HEK293 (cell line): ENCODE measurements around the gene MGAT5B.

Experiments
- KLF1 ChIP-seq: fragments of 450-650 bp; formaldehyde crosslinking; IDR thresholded peaks from 2 replicates; pipeline ENCODE4 v1.5.1; 2016; ENCODE audit warnings: missing biosample characterization, missing genetic modification characterization
- KLF16 ChIP-seq: fragments of 450-650 bp; formaldehyde crosslinking; IDR thresholded peaks from 2 replicates; pipeline ENCODE4 v1.5.1; 2017; ENCODE audit warnings: missing biosample characterization, missing genetic modification characterization
- KLF8 ChIP-seq: fragments of 450-650 bp; formaldehyde crosslinking; IDR thresholded peaks from 2 replicates; pipeline ENCODE4 v1.5.1; 2016; ENCODE audit warnings: missing biosample characterization, missing genetic modification characterization
- SP7 ChIP-seq: fragments of 450-650 bp; formaldehyde crosslinking; IDR thresholded peaks from 2 replicates; pipeline ENCODE4 v1.5.1; 2016; ENCODE audit warnings: missing biosample characterization, missing genetic modification characterization
- ZBTB1 ChIP-seq: fragments of 450-650 bp; formaldehyde crosslinking; IDR thresholded peaks from 2 replicates; pipeline ENCODE4 v1.5.1; 2016; ENCODE audit warnings: missing biosample characterization, missing genetic modification characterization
- ZBTB11 ChIP-seq: fragments of 450-650 bp; formaldehyde crosslinking; conservative IDR thresholded peaks from 2 replicates; pipeline ENCODE4 v1.5.1; 2016; ENCODE audit warnings: low read depth, missing biosample characterization, missing genetic modification characterization
- ZFP37 ChIP-seq: fragments of 450-650 bp; formaldehyde crosslinking; IDR thresholded peaks from 2 replicates; pipeline ENCODE4 v1.5.1; 2016; ENCODE audit warnings: missing biosample characterization, missing genetic modification characterization
- ZFP69B ChIP-seq: fragments of 450-650 bp; formaldehyde crosslinking; IDR thresholded peaks from 2 replicates; pipeline ENCODE4 v1.5.1; 2016; ENCODE audit warnings: missing biosample characterization, missing genetic modification characterization
- ZNF114 ChIP-seq: fragments of 450-650 bp; formaldehyde crosslinking; IDR thresholded peaks from 2 replicates; pipeline ENCODE4 v1.5.0; 2017; ENCODE audit warnings: missing biosample characterization, missing genetic modification characterization
- ZNF132 ChIP-seq: fragments of 450-650 bp; formaldehyde crosslinking; IDR thresholded peaks from 2 replicates; pipeline ENCODE4 v1.5.1; 2017; ENCODE audit warnings: missing biosample characterization, missing genetic modification characterization, borderline replicate concordance
- ZNF169 ChIP-seq: fragments of 450-650 bp; formaldehyde crosslinking; IDR thresholded peaks from 2 replicates; pipeline ENCODE4 v1.5.1; 2016; ENCODE audit warnings: missing biosample characterization, missing genetic modification characterization
- ZNF175 ChIP-seq: fragments of 450-650 bp; formaldehyde crosslinking; IDR thresholded peaks from 2 replicates; pipeline ENCODE4 v1.5.1; 2016; ENCODE audit warnings: missing biosample characterization, missing genetic modification characterization
- ZNF19 ChIP-seq: fragments of 450-650 bp; formaldehyde crosslinking; IDR thresholded peaks from 2 replicates; pipeline ENCODE4; 2016; ENCODE audit warnings: missing biosample characterization, missing genetic modification characterization, low read depth
- ZNF202 ChIP-seq: fragments of 450-650 bp; formaldehyde crosslinking; IDR thresholded peaks from 2 replicates; pipeline ENCODE4 v1.5.1; 2016; ENCODE audit warnings: missing biosample characterization, missing genetic modification characterization, borderline replicate concordance
- ZNF248 ChIP-seq: fragments of 450-650 bp; formaldehyde crosslinking; IDR thresholded peaks from 2 replicates; pipeline ENCODE4 v1.5.1; 2017; ENCODE audit warnings: missing biosample characterization, missing genetic modification characterization
- ZNF266 ChIP-seq: fragments of 450-650 bp; formaldehyde crosslinking; IDR thresholded peaks from 2 replicates; pipeline ENCODE4 v1.5.1; 2016; ENCODE audit warnings: missing biosample characterization, missing genetic modification characterization, low read depth
- ZNF292 ChIP-seq: fragments of 450-650 bp; formaldehyde crosslinking; IDR thresholded peaks from 2 replicates; pipeline ENCODE4 v1.5.1; 2016; ENCODE audit warnings: low read depth, missing biosample characterization, missing genetic modification characterization, borderline replicate concordance
- ZNF510 ChIP-seq: fragments of 450-650 bp; formaldehyde crosslinking; IDR thresholded peaks from 2 replicates; pipeline ENCODE4 v1.5.1; 2018; ENCODE audit warnings: mild to moderate bottlenecking, missing genetic modification characterization, missing biosample characterization; ENCODE audit not compliant: insufficient replicate concordance
- ZNF530 ChIP-seq: fragments of 450-650 bp; formaldehyde crosslinking; IDR thresholded peaks from 2 replicates; pipeline ENCODE4 v1.5.1; 2016; ENCODE audit warnings: low read depth, missing biosample characterization, missing genetic modification characterization
- ZNF571 ChIP-seq: fragments of 450-650 bp; formaldehyde crosslinking; IDR thresholded peaks from 2 replicates; pipeline ENCODE4 v1.5.0; 2017; ENCODE audit warnings: missing biosample characterization, missing genetic modification characterization
- ZNF626 ChIP-seq: fragments of 450-650 bp; sonication (Bioruptor Pico); formaldehyde crosslinking; IDR thresholded peaks from 2 replicates; pipeline ENCODE4 v1.5.1; 2018; ENCODE audit warnings: missing biosample characterization, missing genetic modification characterization, inconsistent platforms
- ZNF654 ChIP-seq: fragments of 450-650 bp; formaldehyde crosslinking; IDR thresholded peaks from 2 replicates; pipeline ENCODE4 v1.5.1; 2016; ENCODE audit warnings: low read depth, missing biosample characterization, missing genetic modification characterization
- ZNF701 ChIP-seq: fragments of 450-650 bp; formaldehyde crosslinking; IDR thresholded peaks from 2 replicates; pipeline ENCODE4 v1.5.1; 2016; ENCODE audit warnings: missing biosample characterization, missing genetic modification characterization
- ZNF768 ChIP-seq: fragments of 450-650 bp; formaldehyde crosslinking; IDR thresholded peaks from 2 replicates; pipeline ENCODE4 v1.5.1; 2018; ENCODE audit warnings: missing biosample characterization, mild to moderate bottlenecking, missing genetic modification characterization
- ZXDB ChIP-seq: fragments of 450-650 bp; formaldehyde crosslinking; IDR thresholded peaks from 2 replicates; pipeline ENCODE4 v1.5.1; 2016; ENCODE audit warnings: missing biosample characterization, missing genetic modification characterization
- TF ChIP-seq, protein P1 (sequence below): fragments of 450-650 bp; formaldehyde crosslinking; IDR thresholded peaks from 2 replicates; pipeline ENCODE4 v1.5.1; 2016; ENCODE audit warnings: missing biosample characterization, missing genetic modification characterization

MGAT5B gene

DNA sequence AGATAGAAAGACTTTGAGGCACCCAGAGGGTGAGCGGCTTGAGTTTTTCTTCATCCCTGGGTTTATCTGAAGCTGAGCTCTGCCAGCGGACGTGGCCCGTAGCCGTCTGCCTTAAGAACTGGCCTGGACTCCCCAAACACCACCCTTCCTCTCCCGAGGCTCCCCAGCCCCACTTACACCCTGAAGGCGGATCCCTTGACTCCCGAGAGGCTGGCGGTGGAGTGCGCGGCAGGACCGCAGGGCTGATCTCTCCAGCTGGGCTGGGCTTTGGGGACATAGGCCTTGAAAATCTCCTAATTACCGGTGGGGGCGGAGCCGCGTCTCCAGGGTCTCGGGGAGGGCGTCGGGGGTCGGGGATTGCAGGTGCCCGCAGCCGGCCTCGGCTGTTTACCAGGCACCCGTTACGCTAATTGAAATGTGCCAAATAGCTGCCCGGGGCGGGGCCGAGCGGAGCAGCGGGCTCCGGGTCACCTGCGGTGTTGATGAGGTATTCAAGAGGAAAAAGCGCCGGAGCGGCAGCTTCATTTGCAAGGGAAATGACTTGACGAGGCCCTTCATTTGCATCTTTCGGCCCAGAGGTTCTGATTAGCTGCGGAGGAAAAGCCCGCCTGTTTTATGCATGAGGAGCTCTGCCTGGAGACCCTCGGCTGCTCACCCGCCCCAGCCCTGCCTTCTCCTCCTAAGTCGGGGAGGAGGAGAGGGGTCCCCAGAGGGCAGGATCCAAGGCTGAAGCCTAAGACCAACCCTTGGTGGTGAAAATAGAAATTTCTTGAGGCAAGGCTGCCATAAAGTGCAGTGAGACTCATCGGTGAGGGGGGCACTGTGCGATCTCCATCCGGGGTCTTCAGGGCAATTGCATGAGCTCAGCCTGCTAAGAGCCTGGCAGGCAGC is 100.7 kb downstream of the MGAT5B start (continued):
- TF ChIP-seq ZNF114 (tag by site-specific recombination) (no peak), ZNF19 (tag by site-specific recombination) (no peak), ZXDB (tag by site-specific recombination) (no peak), ZNF292 (no peak), ZNF202 (no peak), ZNF175 (tag by site-specific recombination) (no peak), ZNF169 (tag by site-specific recombination) (no peak), ZNF530 (no peak), SP7 (tag by site-specific recombination) (peak; percentile 42), ZNF571 (tag by site-specific recombination) (no peak), ZFP37 (tag by site-specific recombination) (no peak), ZNF248 (tag by site-specific recombination) (no peak), ZNF510 (no peak), ZNF132 (tag by site-specific recombination) (no peak), ZBTB1 (no peak), ZBTB11 (tag by site-specific recombination) (no peak), ZFP69B (tag by site-specific recombination) (no peak), ZNF266 (tag by site-specific recombination) (no peak), ZNF626 (tag by site-specific recombination) (no peak), ZNF701 (tag by site-specific recombination) (no peak), KLF8 (tag by site-specific recombination) (peak; percentile 35; the same call in 1 of the 2 replicates), ZNF654 (tag by site-specific recombination) (no peak), KLF1 (tag by site-specific recombination) (peak; percentile 71), ZNF768 (no peak), KLF16 (tag by site-specific recombination) (no peak)
- TF ChIP-seq, protein P1, sequence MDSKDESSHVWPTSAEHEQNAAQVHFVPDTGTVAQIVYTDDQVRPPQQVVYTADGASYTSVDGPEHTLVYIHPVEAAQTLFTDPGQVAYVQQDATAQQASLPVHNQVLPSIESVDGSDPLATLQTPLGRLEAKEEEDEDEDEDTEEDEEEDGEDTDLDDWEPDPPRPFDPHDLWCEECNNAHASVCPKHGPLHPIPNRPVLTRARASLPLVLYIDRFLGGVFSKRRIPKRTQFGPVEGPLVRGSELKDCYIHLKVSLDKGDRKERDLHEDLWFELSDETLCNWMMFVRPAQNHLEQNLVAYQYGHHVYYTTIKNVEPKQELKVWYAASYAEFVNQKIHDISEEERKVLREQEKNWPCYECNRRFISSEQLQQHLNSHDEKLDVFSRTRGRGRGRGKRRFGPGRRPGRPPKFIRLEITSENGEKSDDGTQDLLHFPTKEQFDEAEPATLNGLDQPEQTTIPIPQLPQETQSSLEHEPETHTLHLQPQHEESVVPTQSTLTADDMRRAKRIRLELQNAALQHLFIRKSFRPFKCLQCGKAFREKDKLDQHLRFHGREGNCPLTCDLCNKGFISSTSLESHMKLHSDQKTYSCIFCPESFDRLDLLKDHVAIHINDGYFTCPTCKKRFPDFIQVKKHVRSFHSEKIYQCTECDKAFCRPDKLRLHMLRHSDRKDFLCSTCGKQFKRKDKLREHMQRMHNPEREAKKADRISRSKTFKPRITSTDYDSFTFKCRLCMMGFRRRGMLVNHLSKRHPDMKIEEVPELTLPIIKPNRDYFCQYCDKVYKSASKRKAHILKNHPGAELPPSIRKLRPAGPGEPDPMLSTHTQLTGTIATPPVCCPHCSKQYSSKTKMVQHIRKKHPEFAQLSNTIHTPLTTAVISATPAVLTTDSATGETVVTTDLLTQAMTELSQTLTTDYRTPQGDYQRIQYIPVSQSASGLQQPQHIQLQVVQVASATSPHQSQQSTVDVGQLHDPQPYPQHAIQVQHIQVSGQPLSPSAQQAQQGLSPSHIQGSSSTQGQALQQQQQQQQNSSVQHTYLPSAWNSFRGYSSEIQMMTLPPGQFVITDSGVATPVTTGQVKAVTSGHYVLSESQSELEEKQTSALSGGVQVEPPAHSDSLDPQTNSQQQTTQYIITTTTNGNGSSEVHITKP, result peak; percentile 66; the same call in 1 of the 2 replicates
